Neural crest cell (in vitro differentiated cells): ENCODE data around the gene FECH. TPM values are rescaled to one million over a fixed set of nuclear protein-coding genes. Genes with fewer than 3 reads are reported as not detected.

ENCODE experiments used
- DNase-seq: peaks from one replicate; pipeline ENCODE4 v3.0.0; 2021; ENCODE audit warnings: low read depth, mixed read lengths, low spot score
- H3K27ac Mint-ChIP-seq: one replicate; pipeline ENCODE4 v1.8.0; 2021; ENCODE audit warnings: mild to moderate bottlenecking, mixed read lengths; ENCODE audit not compliant: unreplicated experiment
- H3K27me3 Mint-ChIP-seq: 2 replicates; pipeline ENCODE4 v1.8.0; 2021; ENCODE audit warnings: low read depth, mild to moderate bottlenecking, mixed read lengths
- H3K36me3 Mint-ChIP-seq: 2 replicates; pipeline ENCODE4 v1.8.0; 2021; ENCODE audit warnings: low read depth, mild to moderate bottlenecking, mixed read lengths
- H3K4me1 Mint-ChIP-seq: 2 replicates; pipeline ENCODE4 v1.8.0; 2021; ENCODE audit warnings: mixed read lengths
- H3K4me3 Mint-ChIP-seq: one replicate; pipeline ENCODE4 v1.8.0; 2021; ENCODE audit warnings: mild to moderate bottlenecking, mixed read lengths
- H3K9me3 Mint-ChIP-seq: 2 replicates; pipeline ENCODE4 v1.8.0; 2021; ENCODE audit warnings: mixed read lengths
- total RNA-seq: library from RNA; stranded (reverse); gene quantifications from 2 replicates; pipeline ENCODE4 v1.2.1, GENCODE V29; 2021
- TF ChIP-seq, protein P1 (sequence below): fragments of 200-600 bp; sonication (generic); conservative IDR thresholded peaks from 2 replicates; pipeline ENCODE4 v1.5.0; 2021; ENCODE audit warnings: antibody characterized with exemption, mild to moderate bottlenecking

The FECH gene
- total RNA-seq, 1 donor from 2014 or later, result 16.9 TPM

DNA sequence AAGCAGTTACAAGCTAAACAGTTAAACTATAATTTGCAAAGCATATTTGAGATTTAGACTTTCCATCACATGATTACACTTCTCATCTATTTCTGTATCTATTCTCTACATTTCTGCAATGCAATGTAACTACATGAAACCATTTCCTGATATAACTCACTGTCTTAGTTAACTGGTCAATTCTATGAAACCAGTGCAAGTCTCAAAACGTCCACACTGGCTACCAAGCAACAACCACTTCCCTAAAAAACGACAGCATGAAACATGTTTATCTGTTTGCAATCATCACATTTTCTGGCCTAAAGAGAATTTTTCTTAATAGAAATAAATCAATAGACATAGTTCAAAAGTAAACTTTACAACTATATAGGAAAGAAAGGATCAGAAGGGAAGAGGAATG lies 17.4 kb downstream of the FECH start:
- Mint-ChIP-seq H3K4me1 (no peaks in the 10 kb centered on the region), H3K27ac (no peak overlapping the region), H3K4me3 (no peak overlapping the region), H3K36me3 (peaks cover 7% of the 10 kb centered on the region), H3K27me3 (no peaks in the 10 kb centered on the region), H3K9me3 (no peaks in the 10 kb centered on the region)
- DNase-seq, result no peak
- TF ChIP-seq, protein P1, sequence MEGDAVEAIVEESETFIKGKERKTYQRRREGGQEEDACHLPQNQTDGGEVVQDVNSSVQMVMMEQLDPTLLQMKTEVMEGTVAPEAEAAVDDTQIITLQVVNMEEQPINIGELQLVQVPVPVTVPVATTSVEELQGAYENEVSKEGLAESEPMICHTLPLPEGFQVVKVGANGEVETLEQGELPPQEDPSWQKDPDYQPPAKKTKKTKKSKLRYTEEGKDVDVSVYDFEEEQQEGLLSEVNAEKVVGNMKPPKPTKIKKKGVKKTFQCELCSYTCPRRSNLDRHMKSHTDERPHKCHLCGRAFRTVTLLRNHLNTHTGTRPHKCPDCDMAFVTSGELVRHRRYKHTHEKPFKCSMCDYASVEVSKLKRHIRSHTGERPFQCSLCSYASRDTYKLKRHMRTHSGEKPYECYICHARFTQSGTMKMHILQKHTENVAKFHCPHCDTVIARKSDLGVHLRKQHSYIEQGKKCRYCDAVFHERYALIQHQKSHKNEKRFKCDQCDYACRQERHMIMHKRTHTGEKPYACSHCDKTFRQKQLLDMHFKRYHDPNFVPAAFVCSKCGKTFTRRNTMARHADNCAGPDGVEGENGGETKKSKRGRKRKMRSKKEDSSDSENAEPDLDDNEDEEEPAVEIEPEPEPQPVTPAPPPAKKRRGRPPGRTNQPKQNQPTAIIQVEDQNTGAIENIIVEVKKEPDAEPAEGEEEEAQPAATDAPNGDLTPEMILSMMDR, result no peak

GRCh38 chr18:57561728-57562423 lies 24.6 kb downstream of the FECH start:
- Mint-ChIP-seq H3K36me3 (peaks cover 5% of the 10 kb centered on the region), H3K4me1 (peaks cover 7% of the 10 kb centered on the region), H3K27ac (peak overlapping the region; percentile 39), H3K9me3 (no peaks in the 10 kb centered on the region), H3K27me3 (no peaks in the 10 kb centered on the region), H3K4me3 (no peak overlapping the region)
- TF ChIP-seq, protein P1, result peak; percentile 94
- peak; percentile 45 for DNase-seq

DNA sequence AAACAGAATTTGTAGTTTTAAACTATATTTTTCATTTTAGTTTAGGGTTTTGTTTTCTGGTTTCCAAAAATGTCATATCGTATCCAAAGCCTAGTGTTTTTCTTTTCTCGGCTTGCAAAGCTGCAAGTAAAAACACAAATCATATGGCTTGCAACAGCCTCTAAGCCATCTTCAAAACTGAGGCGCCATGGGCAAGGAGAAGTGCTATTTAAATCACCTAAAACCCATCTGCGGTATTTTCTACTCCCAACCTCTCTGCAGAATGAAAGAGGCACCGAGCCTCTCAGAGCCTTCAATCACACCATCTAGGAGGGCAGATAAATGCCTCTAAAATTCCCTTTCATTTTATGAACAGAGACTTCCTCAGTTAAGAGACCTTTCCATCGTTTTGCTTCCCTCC lies 25.2 kb downstream of the FECH start:
- Mint-ChIP-seq H3K4me1 (peaks cover 7% of the 10 kb centered on the region), H3K9me3 (no peaks in the 10 kb centered on the region), H3K36me3 (peaks cover 5% of the 10 kb centered on the region), H3K4me3 (no peak overlapping the region), H3K27me3 (no peaks in the 10 kb centered on the region), H3K27ac (no peak overlapping the region)
- no peak for DNase-seq
- TF ChIP-seq, protein P1, result no peak

GRCh38 chr18:57559314-57559713 lies 27.2 kb downstream of the FECH start:
- TF ChIP-seq, protein P1, result no peak
- no peak for DNase-seq
- no peak overlapping the region for H3K4me3 Mint-ChIP-seq
- peaks cover 5% of the 10 kb centered on the region for H3K36me3 Mint-ChIP-seq
- H3K27me3 Mint-ChIP-seq, result no peaks in the 10 kb centered on the region
- H3K4me1 Mint-ChIP-seq, result peaks cover 7% of the 10 kb centered on the region
- H3K27ac Mint-ChIP-seq, result no peak overlapping the region
- H3K9me3 Mint-ChIP-seq, result no peaks in the 10 kb centered on the region

DNA sequence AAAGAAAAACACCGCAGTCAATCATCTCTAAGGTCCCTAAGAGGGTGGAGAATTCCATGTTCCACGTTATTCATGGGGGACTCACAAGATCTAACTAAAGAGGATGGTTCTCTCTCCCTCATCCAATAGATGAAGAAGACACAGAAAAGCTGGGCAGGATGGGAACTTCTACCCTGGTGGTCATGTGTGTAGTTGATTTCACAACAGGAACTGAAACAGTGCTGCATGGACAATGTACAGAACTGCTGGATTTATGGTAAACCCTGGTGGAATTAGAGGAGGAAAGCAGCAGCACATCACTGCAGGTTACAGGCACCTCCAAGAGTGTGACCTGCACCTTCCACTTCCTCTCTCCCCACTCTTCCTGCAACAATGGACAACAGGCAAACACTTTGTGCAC lies 31.4 kb downstream of the FECH start:
- no peaks in the 10 kb centered on the region for H3K4me1 Mint-ChIP-seq
- no peak overlapping the region for H3K27ac Mint-ChIP-seq
- no peaks in the 10 kb centered on the region for H3K9me3 Mint-ChIP-seq
- peaks cover 5% of the 10 kb centered on the region for H3K36me3 Mint-ChIP-seq
- TF ChIP-seq, protein P1, result no peak
- no peaks in the 10 kb centered on the region for H3K27me3 Mint-ChIP-seq
- H3K4me3 Mint-ChIP-seq, result no peak overlapping the region
- DNase-seq, result no peak
